ENCODE data around the gene SLC41A2.

DNA sequence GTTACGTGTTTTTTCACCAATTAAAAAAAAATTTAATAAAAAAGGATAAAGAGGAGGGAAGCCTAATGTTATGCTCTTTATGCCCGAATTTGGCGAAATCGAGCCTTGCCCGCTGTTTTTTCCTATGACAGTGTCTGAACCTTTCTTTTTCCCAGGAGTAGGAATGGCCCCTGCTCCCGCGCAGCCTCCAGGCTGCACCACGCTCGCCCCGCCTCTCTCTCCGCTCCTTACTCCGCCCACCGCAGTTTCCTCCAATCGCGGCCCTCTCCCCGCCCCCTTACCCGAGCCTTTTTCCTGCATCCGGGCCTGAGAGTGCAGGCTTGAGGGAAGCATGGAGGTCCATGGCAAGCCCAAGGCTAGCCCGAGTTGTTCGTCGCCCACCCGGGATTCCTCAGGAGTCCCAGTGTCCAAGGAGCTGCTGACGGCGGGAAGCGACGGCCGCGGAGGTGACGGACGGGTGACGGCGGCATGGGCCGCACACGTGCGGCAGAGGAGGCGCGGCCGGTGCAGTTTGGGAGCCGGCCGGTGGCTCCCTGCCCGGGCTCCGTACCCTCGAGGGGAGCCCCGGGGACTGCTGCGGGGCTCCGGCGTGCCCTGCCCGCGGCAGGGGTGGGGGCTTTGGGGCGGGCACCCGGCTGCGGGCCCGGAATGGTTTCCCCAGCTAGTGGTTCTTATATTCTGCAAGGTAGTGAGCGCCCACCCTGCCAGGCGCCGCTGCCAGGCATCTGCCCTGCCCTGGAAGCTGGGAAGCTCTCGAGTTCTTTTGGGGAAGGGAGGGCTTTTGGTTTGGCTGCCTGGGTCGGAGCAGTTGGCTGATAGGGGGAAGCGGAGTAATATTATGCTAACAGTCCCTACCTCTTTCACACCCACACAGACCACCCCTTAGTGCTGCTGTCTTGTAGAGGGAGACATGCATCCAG lies 28.2 kb upstream of the SLC41A2 start, which contains the start of gene NOPCHAP1:
- TF ChIP-seq, protein P1, sequence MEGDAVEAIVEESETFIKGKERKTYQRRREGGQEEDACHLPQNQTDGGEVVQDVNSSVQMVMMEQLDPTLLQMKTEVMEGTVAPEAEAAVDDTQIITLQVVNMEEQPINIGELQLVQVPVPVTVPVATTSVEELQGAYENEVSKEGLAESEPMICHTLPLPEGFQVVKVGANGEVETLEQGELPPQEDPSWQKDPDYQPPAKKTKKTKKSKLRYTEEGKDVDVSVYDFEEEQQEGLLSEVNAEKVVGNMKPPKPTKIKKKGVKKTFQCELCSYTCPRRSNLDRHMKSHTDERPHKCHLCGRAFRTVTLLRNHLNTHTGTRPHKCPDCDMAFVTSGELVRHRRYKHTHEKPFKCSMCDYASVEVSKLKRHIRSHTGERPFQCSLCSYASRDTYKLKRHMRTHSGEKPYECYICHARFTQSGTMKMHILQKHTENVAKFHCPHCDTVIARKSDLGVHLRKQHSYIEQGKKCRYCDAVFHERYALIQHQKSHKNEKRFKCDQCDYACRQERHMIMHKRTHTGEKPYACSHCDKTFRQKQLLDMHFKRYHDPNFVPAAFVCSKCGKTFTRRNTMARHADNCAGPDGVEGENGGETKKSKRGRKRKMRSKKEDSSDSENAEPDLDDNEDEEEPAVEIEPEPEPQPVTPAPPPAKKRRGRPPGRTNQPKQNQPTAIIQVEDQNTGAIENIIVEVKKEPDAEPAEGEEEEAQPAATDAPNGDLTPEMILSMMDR (conservative IDR thresholded peaks at IDR 0.05 in 1 of 2, IDR thresholded peaks at IDR 0.05 in 1 of 2; ENCODE audit: low read depth in 1 of 2, low read length in 2 of 2): no peak
- no peak for TF ChIP-seq EZH2 (IDR thresholded peaks at IDR 0.05; ENCODE audit: low read length, missing control alignments)
